Caco-2 (cell line): ENCODE measurements around the gene CIAO1. TPM values are rescaled to one million over a fixed set of nuclear protein-coding genes. Genes with fewer than 3 reads are reported as not detected.
A peak's percentile ranks its signal among the peaks of the same experiment; 100 is the strongest.

Source experiments
- BruUV-seq: library from RNA; stranded (reverse); fragments of 400-500 nt; replicated peaks from 2 replicates; lab custom pipeline; 2021; lab: Mats Ljungman, UMichigan
- CTCF ChIA-PET: fragments of 300-600 bp; sonication (Branson Sonifier 250); formaldehyde crosslinking; loops from one replicate; lab custom pipeline; 2022; ENCODE audit warnings: antibody characterized with exemption; lab: Charles Lee
- POLR2A ChIA-PET: fragments of 300-600 bp; sonication (Branson Sonifier 250); formaldehyde crosslinking; loops from one replicate; lab custom pipeline; 2022; ENCODE audit warnings: antibody characterized with exemption; lab: Charles Lee
- DNase-seq, 2 experiments: peaks; one replicate each; pipeline versions ENCODE4 v3.0.0 to v3.0.0-alpha.2; 2020 to 2022
- H3K27me3 ChIP-seq: replicated peaks from 2 replicates; pipeline ENCODE4 v1.6.0; 2011; ENCODE audit warnings: low read length; ENCODE audit not compliant: control insufficient read depth, insufficient read depth
- H3K36me3 ChIP-seq: 2 replicates; pipeline ENCODE4 v1.5.1; 2011; ENCODE audit warnings: low read length; ENCODE audit not compliant: control insufficient read depth, insufficient read depth
- H3K4me1 ChIP-seq: fragments of 250-450 bp; sonication (Bioruptor Pico); 2 replicates; pipeline ENCODE4 v1.5.1; 2020; ENCODE audit warnings: mild to moderate bottlenecking
- H3K4me3 ChIP-seq: 2 replicates; pipeline ENCODE4 v1.5.1; 2011; ENCODE audit warnings: low read depth, mild to moderate bottlenecking, control low read depth, low read length
- H3K9me3 ChIP-seq: fragments of 250-450 bp; sonication (Bioruptor Pico); 2 replicates; pipeline ENCODE4 v1.5.1; 2020; ENCODE audit warnings: mild to moderate bottlenecking, moderate library complexity
- H3K27ac Mint-ChIP-seq: one replicate; pipeline ENCODE4 v1.8.0; 2022; ENCODE audit warnings: mixed read lengths; ENCODE audit not compliant: unreplicated experiment
- H3K27me3 Mint-ChIP-seq: one replicate; pipeline ENCODE4 v1.8.0; 2022; ENCODE audit warnings: mixed read lengths; ENCODE audit not compliant: insufficient read depth, unreplicated experiment
- H3K36me3 Mint-ChIP-seq: one replicate; pipeline ENCODE4 v1.8.0; 2022; ENCODE audit warnings: mild to moderate bottlenecking, mixed read lengths; ENCODE audit not compliant: insufficient read depth, unreplicated experiment
- H3K4me1 Mint-ChIP-seq: one replicate; pipeline ENCODE4 v1.8.0; 2022; ENCODE audit warnings: low read depth, mixed read lengths; ENCODE audit not compliant: unreplicated experiment
- H3K4me3 Mint-ChIP-seq: one replicate; pipeline ENCODE4 v1.8.0; 2022; ENCODE audit warnings: mild to moderate bottlenecking, moderate library complexity, mixed read lengths; ENCODE audit not compliant: unreplicated experiment
- H3K9me3 Mint-ChIP-seq: one replicate; pipeline ENCODE4 v1.8.0; 2022; ENCODE audit warnings: mixed read lengths; ENCODE audit not compliant: unreplicated experiment
- CTCF ChIP-seq, 2 experiments: fragments of 200-600 bp in 1 of 2; IDR thresholded peaks; 1 replicate in 1 of 2; 2 replicates in 1 of 2; pipeline versions ENCODE4 v1.5.1 to v1.8.0; 2011 to 2022; ENCODE audit warnings: antibody characterized with exemption in 1 of 2, control low read depth in 1 of 2, inconsistent platforms in 1 of 2, low read depth in 1 of 2, low read length in 1 of 2, mild to moderate bottlenecking in 1 of 2, moderate library complexity in 1 of 2; ENCODE audit not compliant: insufficient read depth in 1 of 2, severe bottlenecking in 1 of 2, unreplicated experiment in 1 of 2
- intact Hi-C: fragments of 100-400 bp; cut with micrococcal nuclease; formaldehyde crosslinking; loops from one replicate; pipeline ENCODE4 v1.10.0; 2022; ENCODE audit not compliant: unreplicated experiment
- total RNA-seq: library from RNA; stranded (reverse); gene quantifications from 2 replicates; pipeline ENCODE4 v1.2.3, GENCODE V29; 2022

CIAO1 gene
- total RNA-seq, 1 experiment from 2014 or later, result 97.9 TPM

GRCh38 chr2:96304606-96305005 is 38.6 kb downstream of the CIAO1 start:
- peak overlapping the region; percentile 51 for H3K4me3 ChIP-seq
- H3K9me3 ChIP-seq, result no peaks in the 10 kb centered on the region
- H3K9me3 Mint-ChIP-seq, result no peaks in the 10 kb centered on the region
- intact Hi-C loops, result loop anchor here (1.0 kb wide), 3 partner anchors 31 to 205 kb away; partner anchors contain the start of genes CIAO1 and NCAPH
- TF ChIP-seq CTCF (IDR thresholded peaks at IDR 0.05; ENCODE audit: insufficient read depth in 1 of 2, low read depth in 1 of 2, low read length in 1 of 2, severe bottlenecking in 1 of 2, unreplicated experiment in 1 of 2), result no peak
- H3K4me1 ChIP-seq, result no peaks in the 10 kb centered on the region
- no peak for DNase-seq
- ChIA-PET CTCF (no interaction called here), POLR2A (interaction anchor here (1.2 kb wide), 1 partner anchor 31 kb away, joined by 13 read pairs; the partner anchor contains the start of gene NCAPH)
- H3K27ac Mint-ChIP-seq, result peak overlapping the region; percentile 99
- H3K4me1 Mint-ChIP-seq, result peaks cover 17% of the 10 kb centered on the region
- peak overlapping the region; percentile 96 for H3K4me3 Mint-ChIP-seq
- H3K27me3 Mint-ChIP-seq, result no peaks in the 10 kb centered on the region
- H3K27me3 ChIP-seq, result no peaks in the 10 kb centered on the region
- peaks cover 7% of the 10 kb centered on the region for H3K36me3 ChIP-seq
- peaks cover 61% of the 10 kb centered on the region for H3K36me3 Mint-ChIP-seq
- no TSS peak for BruUV-seq

- peaks cover 6% of the 10 kb centered on the region; the same call in 1 of the 2 replicates for H3K36me3 ChIP-seq
- Mint-ChIP-seq H3K36me3 (peaks cover 55% of the 10 kb centered on the region), H3K4me3 (peak within 1 kb of the TSS; percentile 96), H3K27me3 (no peaks in the 10 kb centered on the region), H3K27ac (peak within 1 kb of the TSS; percentile 99), H3K4me1 (peaks cover 17% of the 10 kb centered on the region), H3K9me3 (no peaks in the 10 kb centered on the region)
- peak within 1 kb of the TSS; percentile 51 for H3K4me3 ChIP-seq
- no peaks in the 10 kb centered on the region for H3K27me3 ChIP-seq
- CTCF ChIA-PET, result no interaction called here
- intact Hi-C loops, result loop anchor here (1.0 kb wide), 3 partner anchors 30 to 204 kb away; partner anchors contain the start of genes CIAO1 and NCAPH
- no peak for TF ChIP-seq CTCF (IDR thresholded peaks at IDR 0.05; ENCODE audit: insufficient read depth in 1 of 2, low read depth in 1 of 2, low read length in 1 of 2, severe bottlenecking in 1 of 2, unreplicated experiment in 1 of 2)
- no peaks in the 10 kb centered on the region for H3K4me1 ChIP-seq
- no TSS peak for BruUV-seq
- POLR2A ChIA-PET, result interaction anchor here (0.5 to 1.2 kb wide), 4 partner anchors 15 to 198 kb away, joined by 3 to 13 read pairs (median 4); partner anchors contain the start of gene NCAPH
- no peaks in the 10 kb centered on the region for H3K9me3 ChIP-seq
- DNase-seq, result peak; percentile 91
These were observed 39.3 kb downstream of the CIAO1 start, which contains the start of gene SNRNP200 for GRCh38 chr2:96305091-96305978. Gene SNRNP200, minus strand, starts transcription at chr2:96305546. Its CDS starts 109 bp downstream, at chr2:96305437.

GRCh38 chr2:96305979-96306308 is 39.9 kb downstream of the CIAO1 start:
- Histone ChIP-seq H3K36me3 (peaks cover 4% of the 10 kb centered on the region; the same call in 1 of the 2 replicates), H3K27me3 (no peaks in the 10 kb centered on the region), H3K9me3 (no peaks in the 10 kb centered on the region), H3K4me1 (no peaks in the 10 kb centered on the region), H3K4me3 (peak overlapping the region; percentile 51)
- Mint-ChIP-seq H3K4me1 (peaks cover 17% of the 10 kb centered on the region), H3K27ac (peak overlapping the region; percentile 99), H3K27me3 (no peaks in the 10 kb centered on the region), H3K4me3 (peak overlapping the region; percentile 96), H3K36me3 (peaks cover 52% of the 10 kb centered on the region), H3K9me3 (no peaks in the 10 kb centered on the region)
- intact Hi-C loops, result loop anchor here (1.0 kb wide), 3 partner anchors 29 to 203 kb away; partner anchors contain the start of genes CIAO1 and NCAPH
- POLR2A ChIA-PET, result interaction anchor here (0.5 to 0.8 kb wide), 3 partner anchors 14 to 198 kb away, joined by 3 to 4 read pairs (median 4); partner anchors contain the start of gene NCAPH
- no peak for TF ChIP-seq CTCF (IDR thresholded peaks at IDR 0.05; ENCODE audit: insufficient read depth in 1 of 2, low read depth in 1 of 2, low read length in 1 of 2, severe bottlenecking in 1 of 2, unreplicated experiment in 1 of 2)
- TSS peak; percentile 92 for BruUV-seq
- CTCF ChIA-PET, result no interaction called here
- DNase-seq, result peak in 1 of 2 experiments; percentile 6
